H1 (cell line): ENCODE data around the gene EXOC3L1. TPM values are rescaled to one million over a fixed set of nuclear protein-coding genes. Genes with fewer than 3 reads are reported as not detected.

Source experiments
- CTCF ChIA-PET: fragments of 300-600 bp; sonication (Branson Sonifier 250); formaldehyde crosslinking; loops from one replicate; lab custom pipeline; 2021; ENCODE audit not compliant: partially characterized antibody; lab: Charles Lee
- POLR2A ChIA-PET: fragments of 300-600 bp; sonication (Branson Sonifier 250); formaldehyde crosslinking; loops from one replicate; lab custom pipeline; 2021; ENCODE audit warnings: inconsistent platforms; ENCODE audit not compliant: partially characterized antibody; lab: Charles Lee
- DNase-seq, 2 experiments: peaks; one replicate each; pipeline versions ENCODE4 v3.0.0 to v3.0.0-alpha.2; 2010 to 2022; ENCODE audit warnings: low spot score in 2 of 2, low read depth in 1 of 2, mixed read lengths in 1 of 2
- FAIRE-seq: peaks from 2 replicates; lab custom pipeline; 2011; peaks lifted over from hg19 to GRCh38; lab: Jason Lieb, UNC
- H2AFZ ChIP-seq: 2 replicates; pipeline ENCODE4 v1.8.1; 2012; ENCODE audit warnings: low read length, inconsistent platforms
- H2AK5ac ChIP-seq: 2 replicates; pipeline ENCODE4 v1.6.1; 2013; ENCODE audit warnings: low read depth, low read length
- H2BK120ac ChIP-seq: replicated peaks from 2 replicates; pipeline ENCODE3; 2013; ENCODE audit warnings: low read depth, low read length, inconsistent platforms
- H2BK12ac ChIP-seq: 2 replicates; pipeline ENCODE4 v1.6.1; 2013; ENCODE audit warnings: low read depth, low read length
- H2BK15ac ChIP-seq: 2 replicates; pipeline ENCODE4 v1.6.1; 2013; ENCODE audit warnings: low read length
- H2BK20ac ChIP-seq: 2 replicates; pipeline ENCODE4 v1.6.1; 2013; ENCODE audit warnings: low read length
- H2BK5ac ChIP-seq: 2 replicates; pipeline ENCODE4 v1.6.1; 2013; ENCODE audit warnings: low read depth, low read length
- H3K14ac ChIP-seq: 2 replicates; pipeline ENCODE4 v1.6.1; 2013; ENCODE audit warnings: inconsistent platforms; ENCODE audit not compliant: insufficient read length
- H3K18ac ChIP-seq: 2 replicates; pipeline ENCODE4 v1.6.1; 2013; ENCODE audit warnings: low read length; ENCODE audit errors: extremely low read depth
- H3K23ac ChIP-seq: 2 replicates; pipeline ENCODE4 v1.6.1; 2013; ENCODE audit warnings: inconsistent platforms; ENCODE audit not compliant: insufficient read length
- H3K23me2 ChIP-seq: 2 replicates; pipeline ENCODE4 v1.6.1; 2013; ENCODE audit warnings: low read depth, low read length
- H3K27ac ChIP-seq: 2 replicates; pipeline ENCODE4 v1.6.1; 2011; ENCODE audit warnings: low read depth, low read length, inconsistent platforms
- H3K27me3 ChIP-seq, 4 experiments: replicated peaks in 1 of 4; 1 replicate in 1 of 4; 2 replicates in 3 of 4; pipeline versions ENCODE4 v1.6.1 to v1.8.1; 2011 to 2013; ENCODE audit warnings: low read length in 3 of 4, mild to moderate bottlenecking in 3 of 4, inconsistent platforms in 2 of 4, mixed read lengths in 2 of 4, moderate library complexity in 1 of 4; ENCODE audit not compliant: control insufficient read depth in 3 of 4, insufficient read depth in 3 of 4; ENCODE audit errors: extremely low read depth in 1 of 4
- H3K36me3 ChIP-seq, 4 experiments: 2 replicates each; pipeline versions ENCODE4 v1.6.1 to v1.8.1; 2011 to 2013; ENCODE audit warnings: mild to moderate bottlenecking in 4 of 4, low read length in 3 of 4, moderate library complexity in 2 of 4, control low read depth in 1 of 4, inconsistent platforms in 1 of 4; ENCODE audit not compliant: insufficient read depth in 4 of 4, control insufficient read depth in 2 of 4
- H3K4ac ChIP-seq: replicated peaks from 2 replicates; pipeline ENCODE3; 2013; ENCODE audit warnings: low read length, low read depth, mixed read lengths, inconsistent platforms; ENCODE audit not compliant: insufficient read length
- H3K4me1 ChIP-seq, 4 experiments: replicated peaks in 1 of 4; 1 replicate in 1 of 4; 2 replicates in 3 of 4; pipeline versions ENCODE4 v1.6.1 to v1.8.1; 2011 to 2013; ENCODE audit warnings: low read length in 3 of 4, inconsistent platforms in 2 of 4, mixed read lengths in 1 of 4; ENCODE audit not compliant: insufficient read depth in 4 of 4, control insufficient read depth in 3 of 4
- H3K4me2 ChIP-seq, 2 experiments: 2 replicates each; pipeline versions ENCODE4 v1.6.1 to v1.8.1; 2011 to 2013; ENCODE audit warnings: low read depth in 2 of 2, low read length in 2 of 2, control low read depth in 1 of 2, inconsistent platforms in 1 of 2, mild to moderate bottlenecking in 1 of 2; ENCODE audit not compliant: insufficient read depth in 1 of 2
- H3K4me3 ChIP-seq, 4 experiments: fragments of 200-600, 300-600 bp in 1 of 4; sonication (generic), shearing (Covaris generic), sonication (Bioruptor Twin) in 1 of 4; 2 replicates each; pipeline versions ENCODE4 v1.5.1 to v1.8.1; 2011 to 2016; ENCODE audit warnings: low read length in 4 of 4, low read depth in 3 of 4, control low read depth in 2 of 4, inconsistent platforms in 2 of 4, mild to moderate bottlenecking in 2 of 4, mixed read lengths in 1 of 4, moderate library complexity in 1 of 4; ENCODE audit not compliant: insufficient read depth in 2 of 4; ENCODE audit errors: extremely low read depth in 1 of 4
- H3K56ac ChIP-seq: replicated peaks from 2 replicates; pipeline ENCODE3; 2013; ENCODE audit warnings: low read depth, mild to moderate bottlenecking, mixed read lengths, low read length, inconsistent platforms; ENCODE audit not compliant: insufficient read length
- H3K79me1 ChIP-seq: 2 replicates; pipeline ENCODE4 v1.6.1; 2013; ENCODE audit warnings: low read depth, low read length, control low read depth
- H3K79me2 ChIP-seq, 2 experiments: 2 replicates each; pipeline versions ENCODE4 v1.6.1 to v1.8.1; 2012 to 2013; ENCODE audit warnings: low read length in 2 of 2, mild to moderate bottlenecking in 2 of 2, inconsistent platforms in 1 of 2; ENCODE audit not compliant: insufficient read depth in 2 of 2, control insufficient read depth in 1 of 2
- H3K9ac ChIP-seq, 4 experiments: replicated peaks in 1 of 4; 1 replicate in 1 of 4; 2 replicates in 3 of 4; pipeline versions ENCODE4 v1.6.1 to v1.8.1; 2011 to 2013; ENCODE audit warnings: low read depth in 3 of 4, low read length in 3 of 4, control low read depth in 2 of 4, mild to moderate bottlenecking in 2 of 4, moderate library complexity in 2 of 4, inconsistent platforms in 1 of 4; ENCODE audit errors: extremely low read depth in 1 of 4
- H3K9me3 ChIP-seq, 2 experiments: 2 replicates each; pipeline versions ENCODE4 v1.6.1 to v1.8.1; 2012 to 2013; ENCODE audit warnings: mild to moderate bottlenecking in 2 of 2, moderate library complexity in 2 of 2, control low read depth in 1 of 2, inconsistent platforms in 1 of 2, low read depth in 1 of 2, low read length in 1 of 2, mixed read lengths in 1 of 2; ENCODE audit not compliant: insufficient read depth in 2 of 2
- H4K20me1 ChIP-seq, 2 experiments: replicated peaks in 1 of 2; 2 replicates each; pipeline versions ENCODE3 to v1.8.1; 2011 to 2013; ENCODE audit warnings: inconsistent platforms in 2 of 2, low read length in 2 of 2, mild to moderate bottlenecking in 1 of 2; ENCODE audit not compliant: insufficient read depth in 2 of 2, control insufficient read depth in 1 of 2
- H4K5ac ChIP-seq: 2 replicates; pipeline ENCODE4 v1.6.1; 2013; ENCODE audit warnings: low read length, low read depth, mixed read lengths, inconsistent platforms; ENCODE audit not compliant: insufficient read length
- H4K8ac ChIP-seq: 2 replicates; pipeline ENCODE4 v1.8.0; 2013; ENCODE audit warnings: mild to moderate bottlenecking, moderate library complexity, low read length, inconsistent platforms; ENCODE audit not compliant: insufficient read depth; ENCODE audit errors: extremely low read depth
- H4K91ac ChIP-seq: replicated peaks from 2 replicates; pipeline ENCODE3; 2013; ENCODE audit warnings: low read length, mixed read lengths, inconsistent platforms; ENCODE audit not compliant: insufficient read length
- BACH1 ChIP-seq: IDR thresholded peaks from 2 replicates; pipeline ENCODE4 v1.6.1; 2012; ENCODE audit warnings: low read length, improper control_type of control experiment
- KDM4A ChIP-seq: IDR thresholded peaks from one replicate; pipeline ENCODE4 v1.7.1; 2012; ENCODE audit warnings: low read depth, mild to moderate bottlenecking, moderate library complexity, low read length, inconsistent platforms; ENCODE audit not compliant: severe bottlenecking
- NANOG ChIP-seq: IDR thresholded peaks from 2 replicates; pipeline ENCODE4 v1.6.1; 2011; ENCODE audit warnings: low read length, low read depth, mild to moderate bottlenecking, inconsistent platforms; ENCODE audit not compliant: insufficient read depth, poor library complexity, severe bottlenecking
- WGBS, 2 experiments: shearing (Covaris generic) in 1 of 2; methylation state at CpG; one replicate each; pipeline versions ENCODE4 v1.1.6 to v1.1.7; 2013 to 2015; ENCODE audit warnings: low lambda C conversion rate in 2 of 2, mixed read lengths in 2 of 2, inconsistent platforms in 1 of 2, low coverage in 1 of 2, missing lambda C conversion rate in 1 of 2; ENCODE audit not compliant: insufficient replicate concordance in 2 of 2, insufficient coverage in 1 of 2, insufficient read length in 1 of 2; ENCODE audit errors: extremely low coverage in 1 of 2, missing lambda C conversion rate in 1 of 2; 5-methylcytosine and 5-hydroxymethylcytosine counted together
- polyA plus RNA-seq, 7 experiments: library from polyadenylated mRNA; depleted of rRNA in 3 of 7; stranded (reverse) in 5 of 7; unstranded in 2 of 7; fragments of >200 nt in 5 of 7; fragments of 200-250 nt in 2 of 7; gene quantifications; 1 replicate in 5 of 7; 2 replicates in 1 of 7; 4 replicates in 1 of 7; pipeline versions ENCODE4 v1.2.1 to v1.2.3, GENCODE V29; 2011 to 2013; ENCODE audit warnings: missing spikeins in 2 of 7, mixed read lengths in 2 of 7
- total RNA-seq: library from RNA; stranded (reverse); fragmentation: NEBNext Ultra II Directional; extraction: Animal tissue kit (Norgen Biotek cat#: 25700); gene quantifications from 2 replicates; pipeline ENCODE4 v1.2.1, GENCODE V29; 2021
- TF ChIP-seq, protein P1 (sequence below): IDR thresholded peaks from 2 replicates; pipeline ENCODE4 v1.6.1; 2011; ENCODE audit warnings: low read depth, mild to moderate bottlenecking, low read length; ENCODE audit not compliant: insufficient read depth

Gene EXOC3L1
- total and polyA plus RNA-seq, 2 of the 8 experiments (the other 6 are each of a cell fraction or from before 2014, with no cell fraction given), result 1.3 TPM

DNA sequence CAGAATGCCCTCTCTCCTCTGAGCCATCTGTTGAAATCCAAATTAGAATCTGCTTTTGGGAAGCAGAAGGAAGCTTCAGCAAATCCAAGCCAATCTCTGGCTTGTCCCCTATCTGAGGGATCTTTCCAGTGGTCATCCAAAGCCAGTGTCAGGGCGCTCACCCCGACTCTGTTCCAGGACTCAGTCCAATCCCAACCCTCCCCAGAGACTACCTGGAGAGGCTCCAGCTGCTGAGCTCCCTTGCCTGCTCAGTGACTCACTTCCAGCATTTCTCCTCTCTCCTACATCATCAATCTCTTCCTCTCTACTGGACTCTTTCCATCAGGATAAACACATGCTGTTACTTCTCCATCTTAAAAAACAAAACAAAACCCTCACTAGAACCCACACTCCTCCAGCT, 8.6 kb downstream of the EXOC3L1 start:
- POLR2A ChIA-PET, result interaction anchor here (1.0 kb wide), 1 partner anchor 11 kb away, joined by 4 read pairs; the partner anchor contains the start of gene NOL3
- FAIRE-seq (no peak), DNase-seq (no peak)
- H2BK12ac ChIP-seq, result no peak overlapping the region
- H3K14ac ChIP-seq, result no peak overlapping the region
- H3K23ac ChIP-seq, result no peak overlapping the region
- H3K27ac ChIP-seq, result no peak overlapping the region
- H3K4ac ChIP-seq, result no peak overlapping the region
- no peak overlapping the region for H2BK120ac ChIP-seq
- H2AK5ac ChIP-seq, result no peak overlapping the region
- no peak overlapping the region for H3K56ac ChIP-seq
- no peak overlapping the region for H4K5ac ChIP-seq
- H3K9ac ChIP-seq, result no peak overlapping the region
- peaks cover 0 to 5% of the 10 kb centered on the region in 2 experiments; a peak in 1 of 4 replicates for H3K79me2 ChIP-seq
- WGBS, 2 experiments, result 93% methylated on average over 2 of the region's 2 CpGs; no CpG with 5 or more reads in 1 of the 2 experiments
- H2BK15ac ChIP-seq, result no peak overlapping the region
- no peak overlapping the region for H3K4me2 ChIP-seq
- CTCF ChIA-PET, result interaction anchor here (0.7 to 8.2 kb wide), 5 partner anchors 12 to 163 kb away, joined by 3 to 78 read pairs (median 3); partner anchors contain the start of genes FBXL8, HSF4 and TRADD
- peaks cover 14 to 44% (median 36%) of the 10 kb centered on the region in 4 experiments for H3K27me3 ChIP-seq
- H3K23me2 ChIP-seq, result peaks cover 21% of the 10 kb centered on the region
- no peak overlapping the region for H4K8ac ChIP-seq
- no peaks in the 10 kb centered on the region; a peak in 1 of 8 replicates for H3K36me3 ChIP-seq
- H4K91ac ChIP-seq, result no peak overlapping the region
- no peak overlapping the region for H2AFZ ChIP-seq
- no peak overlapping the region for H3K18ac ChIP-seq
- peaks cover 0 to 25% (median 16%) of the 10 kb centered on the region in 4 experiments; a peak in 5 of 7 replicates for H3K4me1 ChIP-seq
- no peak for TF ChIP-seq NANOG
- TF ChIP-seq, protein P1, sequence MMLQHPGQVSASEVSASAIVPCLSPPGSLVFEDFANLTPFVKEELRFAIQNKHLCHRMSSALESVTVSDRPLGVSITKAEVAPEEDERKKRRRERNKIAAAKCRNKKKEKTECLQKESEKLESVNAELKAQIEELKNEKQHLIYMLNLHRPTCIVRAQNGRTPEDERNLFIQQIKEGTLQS, result no peak
- no peak for TF ChIP-seq KDM4A
- TF ChIP-seq BACH1, result no peak
- H3K4me3 ChIP-seq, result no peak overlapping the region
- no peaks in the 10 kb centered on the region for H3K9me3 ChIP-seq
- H2BK20ac ChIP-seq, result no peak overlapping the region
- peaks cover 5 to 28% of the 10 kb centered on the region in 2 experiments for H4K20me1 ChIP-seq
- no peak overlapping the region for H2BK5ac ChIP-seq
- H3K79me1 ChIP-seq, result no peaks in the 10 kb centered on the region
